WTC11 (cell line): ENCODE data around the gene FGF23. TPM values are rescaled to one million over a fixed set of nuclear protein-coding genes. Genes with fewer than 3 reads are reported as not detected.

Source experiments
- ATAC-seq: fragments of 200-7000 bp; cut with Tn5 transposase; 2 replicates; pipeline ENCODE4 v1.10.0; 2021; ENCODE audit warnings: mild to moderate bottlenecking, moderate library complexity
- CTCF ChIA-PET: fragments of 300-600 bp; sonication (Branson Sonifier 250); formaldehyde crosslinking; loops from one replicate; lab custom pipeline; 2021; ENCODE audit warnings: antibody characterized with exemption; lab: Charles Lee
- POLR2A ChIA-PET: fragments of 350-600 bp; sonication (Branson Sonifier 250); formaldehyde crosslinking; loops from one replicate; lab custom pipeline; 2021; ENCODE audit warnings: antibody characterized with exemption; lab: Charles Lee
- DNase-seq: peaks from one replicate; pipeline ENCODE4 v3.0.0; 2021; ENCODE audit warnings: low spot score
- H3K27ac Mint-ChIP-seq: 2 replicates; pipeline ENCODE4 v1.8.0; 2021; ENCODE audit warnings: mixed read lengths
- H3K27me3 Mint-ChIP-seq: 2 replicates; pipeline ENCODE4 v1.8.0; 2021; ENCODE audit warnings: low read depth, mild to moderate bottlenecking, moderate library complexity, mixed read lengths
- H3K36me3 Mint-ChIP-seq: 2 replicates; pipeline ENCODE4 v1.8.0; 2021; ENCODE audit warnings: mixed read lengths
- H3K4me1 Mint-ChIP-seq: 2 replicates; pipeline ENCODE4 v1.8.0; 2022; ENCODE audit warnings: mixed read lengths
- H3K4me3 Mint-ChIP-seq: 2 replicates; pipeline ENCODE4 v1.8.0; 2021; ENCODE audit warnings: mild to moderate bottlenecking, moderate library complexity, mixed read lengths
- H3K9me3 Mint-ChIP-seq: 2 replicates; pipeline ENCODE4 v1.8.0; 2021; ENCODE audit warnings: mixed read lengths
- ATF2 ChIP-seq: sonication (generic); formaldehyde crosslinking; IDR thresholded peaks from 2 replicates; pipeline ENCODE4 v1.8.1; 2022; ENCODE audit warnings: low read depth, missing genetic modification reagents, borderline replicate concordance
- E2F4 ChIP-seq: sonication (generic); formaldehyde crosslinking; IDR thresholded peaks from 2 replicates; pipeline ENCODE4 v1.8.1; 2022; ENCODE audit warnings: low read depth, mild to moderate bottlenecking, moderate library complexity, missing genetic modification reagents, borderline replicate concordance
- E2F5 ChIP-seq: sonication (generic); formaldehyde crosslinking; IDR thresholded peaks from 2 replicates; pipeline ENCODE4 v1.8.1; 2022; ENCODE audit warnings: mild to moderate bottlenecking, moderate library complexity, missing genetic modification reagents
- ERG ChIP-seq: fragments of 250-450 bp; sonication (Bioruptor Pico); IDR thresholded peaks from 2 replicates; pipeline ENCODE4 v1.8.0; 2021; ENCODE audit warnings: mild to moderate bottlenecking
- GABPB1 ChIP-seq: sonication (generic); formaldehyde crosslinking; IDR thresholded peaks from 2 replicates; pipeline ENCODE4 v1.8.1; 2023; ENCODE audit warnings: mild to moderate bottlenecking, missing genetic modification reagents
- HMGA2 ChIP-seq: fragments of 250-450 bp; sonication (Bioruptor Pico); IDR thresholded peaks from 2 replicates; pipeline ENCODE4 v1.4.0; 2021; ENCODE audit warnings: mild to moderate bottlenecking, moderate library complexity
- MXD4 ChIP-seq: fragments of 250-450 bp; sonication (Bioruptor Pico); IDR thresholded peaks from 2 replicates; pipeline ENCODE4 v1.8.0; 2021; ENCODE audit warnings: mild to moderate bottlenecking, moderate library complexity, borderline replicate concordance
- NFYB ChIP-seq: sonication (generic); formaldehyde crosslinking; conservative IDR thresholded peaks from 2 replicates; pipeline ENCODE4 v1.8.0; 2022; ENCODE audit warnings: low read depth, missing genetic modification reagents
- NR1H2 ChIP-seq: sonication (generic); formaldehyde crosslinking; IDR thresholded peaks from 2 replicates; pipeline ENCODE4 v1.9.0; 2021; ENCODE audit warnings: mild to moderate bottlenecking, moderate library complexity, missing genetic modification reagents
- NR2C2 ChIP-seq: sonication (generic); formaldehyde crosslinking; IDR thresholded peaks from 2 replicates; pipeline ENCODE4 v1.8.0; 2022; ENCODE audit warnings: mild to moderate bottlenecking, missing genetic modification reagents
- NR3C1 ChIP-seq: sonication (generic); formaldehyde crosslinking; conservative IDR thresholded peaks from 2 replicates; pipeline ENCODE4 v1.8.1; 2023; ENCODE audit warnings: low read depth, mild to moderate bottlenecking, missing genetic modification reagents
- PRDM15 ChIP-seq: sonication (generic); formaldehyde crosslinking; IDR thresholded peaks from 2 replicates; pipeline ENCODE4 v1.8.0; 2022; ENCODE audit warnings: missing genetic modification reagents
- RORB ChIP-seq: fragments of 250-450 bp; sonication (Bioruptor Pico); IDR thresholded peaks from 2 replicates; pipeline ENCODE4 v1.9.0; 2021; ENCODE audit warnings: mild to moderate bottlenecking
- TEAD1 ChIP-seq: sonication (generic); formaldehyde crosslinking; IDR thresholded peaks from 2 replicates; pipeline ENCODE4 v1.8.0; 2022; ENCODE audit warnings: mild to moderate bottlenecking, missing genetic modification reagents
- TEAD4 ChIP-seq: sonication (generic); formaldehyde crosslinking; IDR thresholded peaks from 2 replicates; pipeline ENCODE4 v1.8.0; 2022; ENCODE audit warnings: mild to moderate bottlenecking, missing genetic modification reagents
- TP53 ChIP-seq: sonication (generic); formaldehyde crosslinking; IDR thresholded peaks from 2 replicates; pipeline ENCODE4 v1.8.1; 2023; ENCODE audit warnings: mild to moderate bottlenecking, missing genetic modification reagents
- ZNF121 ChIP-seq: sonication (generic); formaldehyde crosslinking; IDR thresholded peaks from 2 replicates; pipeline ENCODE4 v1.8.0; 2023; ENCODE audit warnings: missing genetic modification reagents
- ZNF396 ChIP-seq: fragments of 250-450 bp; sonication (Bioruptor Pico); IDR thresholded peaks from 2 replicates; pipeline ENCODE4 v1.8.0; 2021; ENCODE audit warnings: mild to moderate bottlenecking, moderate library complexity, borderline replicate concordance
- ZNF423 ChIP-seq: fragments of 250-450 bp; sonication (Bioruptor Pico); IDR thresholded peaks from 2 replicates; pipeline ENCODE4 v2.1.2; 2022; ENCODE audit warnings: mild to moderate bottlenecking, moderate library complexity
- total RNA-seq: library from RNA; stranded (reverse); gene quantifications from 3 replicates; pipeline ENCODE4 v1.2.3, GENCODE V29; 2021

Gene FGF23
- total RNA-seq, 1 experiment from 2014 or later: 0.24 TPM

GRCh38 chr12:4418913-4419312, 39.4 kb upstream of the FGF23 start:
- ATAC-seq (no peak), DNase-seq (no peak)
- Mint-ChIP-seq H3K27me3 (no peaks in the 10 kb centered on the region), H3K36me3 (no peaks in the 10 kb centered on the region), H3K27ac (no peak overlapping the region), H3K9me3 (no peaks in the 10 kb centered on the region; the same call in 1 of the 2 replicates), H3K4me1 (peaks cover 3% of the 10 kb centered on the region; the same call in 1 of the 2 replicates), H3K4me3 (no peak overlapping the region)
- CTCF ChIA-PET: no interaction called here
- TF ChIP-seq ZNF423 (CRISPR knock-in tag): no peak
- no peak for TF ChIP-seq TEAD1 (CRISPR knock-in tag)
- no peak for TF ChIP-seq NR1H2 (CRISPR knock-in tag)
- TF ChIP-seq ZNF396 (CRISPR knock-in tag): no peak
- TF ChIP-seq MXD4 (CRISPR knock-in tag): no peak
- no peak for TF ChIP-seq NR2C2
- TF ChIP-seq PRDM15 (CRISPR knock-in tag): no peak
- TF ChIP-seq NR3C1 (CRISPR knock-in tag): no peak
- TF ChIP-seq ZNF121: no peak
- no peak for TF ChIP-seq ERG (CRISPR knock-in tag)
- POLR2A ChIA-PET: no interaction called here

GRCh38 chr12:4417936-4418335, 38.4 kb upstream of the FGF23 start:
- no peak for DNase-seq
- H3K27ac Mint-ChIP-seq: no peak overlapping the region
- no peaks in the 10 kb centered on the region for H3K27me3 Mint-ChIP-seq
- H3K9me3 Mint-ChIP-seq: no peaks in the 10 kb centered on the region; the same call in 1 of the 2 replicates
- POLR2A ChIA-PET: no interaction called here
- no peak for TF ChIP-seq RORB
- TF ChIP-seq NFYB (CRISPR knock-in tag): no peak
- TF ChIP-seq ATF2: no peak
- TF ChIP-seq E2F5: no peak
- no peak for TF ChIP-seq HMGA2 (CRISPR knock-in tag)
- no peak for TF ChIP-seq TEAD4 (CRISPR knock-in tag)
- no peak for TF ChIP-seq PRDM15 (CRISPR knock-in tag)
- no peak for TF ChIP-seq TP53 (CRISPR knock-in tag)
- TF ChIP-seq E2F4: no peak
- TF ChIP-seq GABPB1: no peak
- peaks cover 3% of the 10 kb centered on the region; the same call in 1 of the 2 replicates for H3K4me1 Mint-ChIP-seq
- CTCF ChIA-PET: interaction anchor here (0.7 to 3.5 kb wide), 4 partner anchors 13 to 440 kb away, joined by 3 to 20 read pairs (median 4); no protein-coding TSS in a partner anchor
- H3K36me3 Mint-ChIP-seq: no peaks in the 10 kb centered on the region
- H3K4me3 Mint-ChIP-seq: no peak overlapping the region
- ATAC-seq: no peak
